GM23338 (cell line): Measurements from ENCODE around the gene MCFD2.

Experiments
- CREB1 ChIP-seq: fragments of 250-450 bp; sonication (Bioruptor Pico); IDR thresholded peaks from 2 replicates; pipeline ENCODE4 v1.5.0; 2020; ENCODE audit warnings: low read depth, mild to moderate bottlenecking, moderate library complexity
- EZH2 ChIP-seq: fragments of 200-600 bp; sonication (generic); IDR thresholded peaks from one replicate; pipeline ENCODE4 v1.8.0; 2017; ENCODE audit warnings: antibody characterized with exemption, mild to moderate bottlenecking, low read depth; ENCODE audit not compliant: unreplicated experiment
- EZH2phosphoT487 ChIP-seq: fragments of 200-600 bp; sonication (generic); IDR thresholded peaks from one replicate; pipeline ENCODE4 v1.8.1; 2018; ENCODE audit warnings: antibody characterized with exemption; ENCODE audit not compliant: unreplicated experiment
- JUNB ChIP-seq: IDR thresholded peaks from one replicate; pipeline ENCODE4 v1.6.1; 2016; ENCODE audit warnings: antibody characterized with exemption; ENCODE audit not compliant: unreplicated experiment
- NANOG ChIP-seq: IDR thresholded peaks from 2 replicates; pipeline ENCODE4 v1.6.1; 2016; ENCODE audit warnings: antibody characterized with exemption, borderline replicate concordance
- POLR2AphosphoS5 ChIP-seq: IDR thresholded peaks from 2 replicates; pipeline ENCODE4 v1.6.1; 2016; ENCODE audit warnings: antibody characterized with exemption, low read depth
- STAT1 ChIP-seq: IDR thresholded peaks from one replicate; pipeline ENCODE4 v1.6.1; 2016; ENCODE audit warnings: antibody characterized with exemption; ENCODE audit not compliant: unreplicated experiment
- ZNF114 ChIP-seq: fragments of 250-450 bp; sonication (Bioruptor Pico); IDR thresholded peaks from 2 replicates; pipeline ENCODE4 v1.5.0; 2020; ENCODE audit warnings: mild to moderate bottlenecking, moderate library complexity
- ZNF331 ChIP-seq: fragments of 250-450 bp; sonication (Bioruptor Pico); IDR thresholded peaks from 2 replicates; pipeline ENCODE4 v1.5.0; 2020; ENCODE audit warnings: low read depth, mild to moderate bottlenecking, moderate library complexity
- ZNF462 ChIP-seq: fragments of 250-450 bp; sonication (Bioruptor Pico); IDR thresholded peaks from 2 replicates; pipeline ENCODE4 v1.5.0; 2020; ENCODE audit warnings: mild to moderate bottlenecking, moderate library complexity
- TF ChIP-seq, protein P1 (sequence below), 2 experiments: fragments of 200-600 bp in 1 of 2; sonication (generic) in 1 of 2; conservative IDR thresholded peaks; 2 replicates each; pipeline versions ENCODE4 v1.5.1 to v1.6.1; 2016 to 2017; ENCODE audit warnings: antibody characterized with exemption in 2 of 2, low read depth in 2 of 2, mild to moderate bottlenecking in 2 of 2, moderate library complexity in 1 of 2
- TF ChIP-seq, protein P2 (sequence below): IDR thresholded peaks from one replicate; pipeline ENCODE4 v1.6.1; 2018; ENCODE audit warnings: antibody characterized with exemption; ENCODE audit not compliant: unreplicated experiment
- TF ChIP-seq, protein P3 (sequence below): IDR thresholded peaks from 2 replicates; pipeline ENCODE4 v1.6.1; 2016; ENCODE audit warnings: antibody characterized with exemption

DNA sequence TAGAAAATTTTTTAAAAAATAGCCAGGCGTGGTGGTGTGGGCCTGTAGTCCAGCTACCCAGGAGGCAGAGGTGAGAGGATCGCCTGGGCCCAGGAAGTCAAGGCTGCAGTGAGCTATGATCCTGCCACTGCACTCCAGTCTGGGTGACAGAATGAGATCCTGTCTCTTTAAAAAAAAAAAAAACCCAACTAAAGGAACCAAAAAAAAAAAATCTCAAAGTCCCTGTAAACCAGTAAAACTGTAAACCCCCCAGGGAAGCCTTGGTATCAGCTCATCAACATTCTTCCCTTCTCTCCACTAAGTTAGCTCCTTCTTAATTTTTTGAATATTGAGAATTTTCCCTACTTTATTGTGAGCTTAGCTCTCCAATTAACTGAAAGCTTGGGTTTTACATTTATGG is 8.4 kb upstream of the MCFD2 start:
- TF ChIP-seq, protein P1, sequence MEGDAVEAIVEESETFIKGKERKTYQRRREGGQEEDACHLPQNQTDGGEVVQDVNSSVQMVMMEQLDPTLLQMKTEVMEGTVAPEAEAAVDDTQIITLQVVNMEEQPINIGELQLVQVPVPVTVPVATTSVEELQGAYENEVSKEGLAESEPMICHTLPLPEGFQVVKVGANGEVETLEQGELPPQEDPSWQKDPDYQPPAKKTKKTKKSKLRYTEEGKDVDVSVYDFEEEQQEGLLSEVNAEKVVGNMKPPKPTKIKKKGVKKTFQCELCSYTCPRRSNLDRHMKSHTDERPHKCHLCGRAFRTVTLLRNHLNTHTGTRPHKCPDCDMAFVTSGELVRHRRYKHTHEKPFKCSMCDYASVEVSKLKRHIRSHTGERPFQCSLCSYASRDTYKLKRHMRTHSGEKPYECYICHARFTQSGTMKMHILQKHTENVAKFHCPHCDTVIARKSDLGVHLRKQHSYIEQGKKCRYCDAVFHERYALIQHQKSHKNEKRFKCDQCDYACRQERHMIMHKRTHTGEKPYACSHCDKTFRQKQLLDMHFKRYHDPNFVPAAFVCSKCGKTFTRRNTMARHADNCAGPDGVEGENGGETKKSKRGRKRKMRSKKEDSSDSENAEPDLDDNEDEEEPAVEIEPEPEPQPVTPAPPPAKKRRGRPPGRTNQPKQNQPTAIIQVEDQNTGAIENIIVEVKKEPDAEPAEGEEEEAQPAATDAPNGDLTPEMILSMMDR (conservative IDR thresholded peaks at IDR 0.05; ENCODE audit: low read depth in 2 of 2): no peak
- TF ChIP-seq EZH2: no peak
- TF ChIP-seq JUNB: no peak
- no peak for TF ChIP-seq POLR2AphosphoS5
- TF ChIP-seq, protein P2, sequence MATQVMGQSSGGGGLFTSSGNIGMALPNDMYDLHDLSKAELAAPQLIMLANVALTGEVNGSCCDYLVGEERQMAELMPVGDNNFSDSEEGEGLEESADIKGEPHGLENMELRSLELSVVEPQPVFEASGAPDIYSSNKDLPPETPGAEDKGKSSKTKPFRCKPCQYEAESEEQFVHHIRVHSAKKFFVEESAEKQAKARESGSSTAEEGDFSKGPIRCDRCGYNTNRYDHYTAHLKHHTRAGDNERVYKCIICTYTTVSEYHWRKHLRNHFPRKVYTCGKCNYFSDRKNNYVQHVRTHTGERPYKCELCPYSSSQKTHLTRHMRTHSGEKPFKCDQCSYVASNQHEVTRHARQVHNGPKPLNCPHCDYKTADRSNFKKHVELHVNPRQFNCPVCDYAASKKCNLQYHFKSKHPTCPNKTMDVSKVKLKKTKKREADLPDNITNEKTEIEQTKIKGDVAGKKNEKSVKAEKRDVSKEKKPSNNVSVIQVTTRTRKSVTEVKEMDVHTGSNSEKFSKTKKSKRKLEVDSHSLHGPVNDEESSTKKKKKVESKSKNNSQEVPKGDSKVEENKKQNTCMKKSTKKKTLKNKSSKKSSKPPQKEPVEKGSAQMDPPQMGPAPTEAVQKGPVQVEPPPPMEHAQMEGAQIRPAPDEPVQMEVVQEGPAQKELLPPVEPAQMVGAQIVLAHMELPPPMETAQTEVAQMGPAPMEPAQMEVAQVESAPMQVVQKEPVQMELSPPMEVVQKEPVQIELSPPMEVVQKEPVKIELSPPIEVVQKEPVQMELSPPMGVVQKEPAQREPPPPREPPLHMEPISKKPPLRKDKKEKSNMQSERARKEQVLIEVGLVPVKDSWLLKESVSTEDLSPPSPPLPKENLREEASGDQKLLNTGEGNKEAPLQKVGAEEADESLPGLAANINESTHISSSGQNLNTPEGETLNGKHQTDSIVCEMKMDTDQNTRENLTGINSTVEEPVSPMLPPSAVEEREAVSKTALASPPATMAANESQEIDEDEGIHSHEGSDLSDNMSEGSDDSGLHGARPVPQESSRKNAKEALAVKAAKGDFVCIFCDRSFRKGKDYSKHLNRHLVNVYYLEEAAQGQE: no peak
- no peak for TF ChIP-seq EZH2phosphoT487
- TF ChIP-seq STAT1: no peak
- TF ChIP-seq, protein P3, sequence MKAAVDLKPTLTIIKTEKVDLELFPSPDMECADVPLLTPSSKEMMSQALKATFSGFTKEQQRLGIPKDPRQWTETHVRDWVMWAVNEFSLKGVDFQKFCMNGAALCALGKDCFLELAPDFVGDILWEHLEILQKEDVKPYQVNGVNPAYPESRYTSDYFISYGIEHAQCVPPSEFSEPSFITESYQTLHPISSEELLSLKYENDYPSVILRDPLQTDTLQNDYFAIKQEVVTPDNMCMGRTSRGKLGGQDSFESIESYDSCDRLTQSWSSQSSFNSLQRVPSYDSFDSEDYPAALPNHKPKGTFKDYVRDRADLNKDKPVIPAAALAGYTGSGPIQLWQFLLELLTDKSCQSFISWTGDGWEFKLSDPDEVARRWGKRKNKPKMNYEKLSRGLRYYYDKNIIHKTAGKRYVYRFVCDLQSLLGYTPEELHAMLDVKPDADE: no peak
- no peak for TF ChIP-seq NANOG
- no peak for TF ChIP-seq ZNF331 (CRISPR knock-in tag)
- TF ChIP-seq ZNF462: no peak
- TF ChIP-seq ZNF114 (CRISPR knock-in tag): no peak
- no peak for TF ChIP-seq CREB1 (CRISPR knock-in tag)
